OCI-LY7 (cell line): Measurements from ENCODE around the gene RXRA. TPM values are rescaled to one million over a fixed set of nuclear protein-coding genes. Genes with fewer than 3 reads are reported as not detected.

Source experiments
- BruUV-seq: library from RNA; stranded (reverse); fragments of 400-500 nt; replicated peaks from 2 replicates; lab custom pipeline; 2021; lab: Mats Ljungman, UMichigan
- CTCF ChIA-PET: fragments of 300-600 bp; sonication (Branson Sonifier 250); formaldehyde crosslinking; loops from one replicate; lab custom pipeline; 2022; ENCODE audit warnings: antibody characterized with exemption; ENCODE audit not compliant: unreplicated experiment; lab: Charles Lee
- POLR2A ChIA-PET: fragments of 300-600 bp; sonication (Branson Sonifier 250); formaldehyde crosslinking; loops from one replicate; lab custom pipeline; 2022; ENCODE audit warnings: antibody characterized with exemption; lab: Charles Lee
- DNase-seq: peaks from one replicate; pipeline ENCODE4 v3.0.0-alpha.2; 2015; ENCODE audit warnings: low spot score
- H2AFZ ChIP-seq: fragments of 200-600 bp; sonication (generic), shearing (Covaris generic); 2 replicates; pipeline ENCODE4 v1.6.1; 2014; ENCODE audit warnings: mild to moderate bottlenecking, antibody characterized with exemption, low read length, moderate library complexity
- H3K27ac ChIP-seq: fragments of 200-600 bp; sonication (generic); 2 replicates; pipeline ENCODE4 v1.5.1; 2014; ENCODE audit warnings: mixed run types, low read depth, mild to moderate bottlenecking, moderate library complexity, low read length, inconsistent platforms; ENCODE audit not compliant: poor library complexity, severe bottlenecking
- H3K36me3 ChIP-seq: fragments of 200-600 bp; sonication (generic); 2 replicates; pipeline ENCODE4 v1.6.1; 2014; ENCODE audit warnings: mild to moderate bottlenecking, antibody characterized with exemption, low read length, moderate library complexity, mixed read lengths; ENCODE audit not compliant: insufficient read depth
- H3K4me1 ChIP-seq: fragments of 200-600 bp; sonication (generic); 2 replicates; pipeline ENCODE4 v1.5.1; 2014; ENCODE audit warnings: mild to moderate bottlenecking, low read length; ENCODE audit not compliant: insufficient read depth, poor library complexity, severe bottlenecking
- H3K4me2 ChIP-seq: fragments of 200-600 bp; sonication (generic); 2 replicates; pipeline ENCODE4 v1.6.1; 2014; ENCODE audit warnings: mild to moderate bottlenecking, low read length
- H3K4me3 ChIP-seq: fragments of 200-600 bp; sonication (generic); 2 replicates; pipeline ENCODE4 v1.5.1; 2014; ENCODE audit warnings: mild to moderate bottlenecking, low read depth, low read length; ENCODE audit not compliant: poor library complexity, severe bottlenecking
- H3K79me2 ChIP-seq: fragments of 200-600 bp; sonication (generic); 2 replicates; pipeline ENCODE4 v1.6.1; 2016; ENCODE audit warnings: low read depth, mild to moderate bottlenecking, low read length, moderate library complexity, mixed read lengths; ENCODE audit not compliant: insufficient read depth
- H3K9me2 ChIP-seq: fragments of 200-600 bp; sonication (generic); 2 replicates; pipeline ENCODE4 v1.6.1; 2016; ENCODE audit warnings: mild to moderate bottlenecking, low read length, mixed read lengths; ENCODE audit not compliant: insufficient read depth
- H3K9me3 ChIP-seq: fragments of 200-600 bp; sonication (generic); 2 replicates; pipeline ENCODE4 v1.6.1; 2014; ENCODE audit warnings: mild to moderate bottlenecking, mixed run types, low read length, mixed read lengths
- H4K20me1 ChIP-seq: fragments of 200-600 bp; sonication (generic); 2 replicates; pipeline ENCODE4 v1.6.1; 2014; ENCODE audit warnings: mild to moderate bottlenecking, antibody characterized with exemption, low read length, moderate library complexity, mixed read lengths; ENCODE audit not compliant: insufficient read depth
- EZH2phosphoT487 ChIP-seq: fragments of 200-600 bp; sonication (generic); IDR thresholded peaks from 2 replicates; pipeline ENCODE4 v1.6.1; 2018; ENCODE audit warnings: low read depth, borderline replicate concordance, mild to moderate bottlenecking, mixed run types, antibody characterized with exemption, low read length, moderate library complexity, mixed read lengths
- intact Hi-C: fragments of 100-400 bp; cut with micrococcal nuclease; formaldehyde crosslinking; loops from one replicate; pipeline ENCODE4 v1.10.0; 2022; ENCODE audit not compliant: unreplicated experiment
- total RNA-seq, 2 experiments: library from RNA; depleted of rRNA in 1 of 2; stranded (reverse); fragments of >200 nt in 1 of 2; shearing (Covaris generic) in 1 of 2; gene quantifications; 2 replicates each; pipeline ENCODE4 v1.2.3, GENCODE V29; 2014 to 2022
- TF ChIP-seq, protein P1 (sequence below): fragments of 200-600 bp; sonication (generic); conservative IDR thresholded peaks from 2 replicates; pipeline ENCODE4 v1.5.1; 2014; ENCODE audit warnings: mild to moderate bottlenecking, antibody characterized with exemption, low read length, moderate library complexity, mixed read lengths

Gene RXRA
- total RNA-seq, 2 experiments from 2014 or later: 0.25 to 0.40 TPM

DNA sequence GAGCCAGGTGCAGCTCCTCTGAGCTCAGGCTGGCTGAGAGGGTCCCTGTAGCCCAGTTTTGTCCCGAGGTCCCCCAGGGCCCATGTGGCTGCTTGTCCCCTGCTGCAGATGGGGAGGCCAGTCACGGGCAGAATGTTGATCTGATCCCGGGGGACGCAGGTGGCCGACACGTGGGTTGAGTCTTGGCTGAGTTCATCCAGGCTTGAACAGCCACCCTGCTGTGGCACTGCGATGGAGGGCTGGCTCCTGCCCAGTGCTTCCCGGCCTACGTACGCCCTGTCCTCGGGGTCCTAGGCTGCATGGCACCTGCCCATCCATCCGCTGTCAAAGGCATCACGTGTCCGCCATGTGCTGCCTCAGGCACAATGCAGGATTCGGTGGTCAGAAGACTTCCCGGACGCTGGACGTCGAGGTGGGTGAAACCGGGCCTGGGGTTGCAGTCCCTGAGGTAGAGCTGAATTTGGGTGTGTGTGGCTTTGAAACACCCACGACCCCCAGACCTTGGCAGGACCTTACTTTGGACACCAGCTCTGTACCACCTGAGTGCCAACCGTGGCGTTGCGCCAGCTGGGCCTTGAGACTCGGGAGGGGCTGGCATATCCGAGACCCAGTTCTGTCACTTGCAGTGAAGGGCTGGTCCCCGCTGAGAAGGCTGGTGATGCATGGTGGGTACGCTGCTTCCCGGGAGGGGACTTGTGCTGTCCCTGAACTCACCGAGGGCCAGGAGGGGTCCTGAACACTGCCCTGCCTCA, 22.3 kb downstream of the RXRA start:
- no TSS peak for BruUV-seq
- Histone ChIP-seq H3K4me3 (no peak overlapping the region), H2AFZ (no peak overlapping the region), H3K9me3 (no peaks in the 10 kb centered on the region), H3K27ac (no peak overlapping the region), H4K20me1 (no peaks in the 10 kb centered on the region), H3K4me1 (no peaks in the 10 kb centered on the region), H3K4me2 (no peak overlapping the region), H3K9me2 (no peaks in the 10 kb centered on the region), H3K36me3 (no peaks in the 10 kb centered on the region), H3K79me2 (no peaks in the 10 kb centered on the region)
- CTCF ChIA-PET: no interaction called here
- intact Hi-C loops: no loop called here
- DNase-seq: no peak
- TF ChIP-seq, protein P1, sequence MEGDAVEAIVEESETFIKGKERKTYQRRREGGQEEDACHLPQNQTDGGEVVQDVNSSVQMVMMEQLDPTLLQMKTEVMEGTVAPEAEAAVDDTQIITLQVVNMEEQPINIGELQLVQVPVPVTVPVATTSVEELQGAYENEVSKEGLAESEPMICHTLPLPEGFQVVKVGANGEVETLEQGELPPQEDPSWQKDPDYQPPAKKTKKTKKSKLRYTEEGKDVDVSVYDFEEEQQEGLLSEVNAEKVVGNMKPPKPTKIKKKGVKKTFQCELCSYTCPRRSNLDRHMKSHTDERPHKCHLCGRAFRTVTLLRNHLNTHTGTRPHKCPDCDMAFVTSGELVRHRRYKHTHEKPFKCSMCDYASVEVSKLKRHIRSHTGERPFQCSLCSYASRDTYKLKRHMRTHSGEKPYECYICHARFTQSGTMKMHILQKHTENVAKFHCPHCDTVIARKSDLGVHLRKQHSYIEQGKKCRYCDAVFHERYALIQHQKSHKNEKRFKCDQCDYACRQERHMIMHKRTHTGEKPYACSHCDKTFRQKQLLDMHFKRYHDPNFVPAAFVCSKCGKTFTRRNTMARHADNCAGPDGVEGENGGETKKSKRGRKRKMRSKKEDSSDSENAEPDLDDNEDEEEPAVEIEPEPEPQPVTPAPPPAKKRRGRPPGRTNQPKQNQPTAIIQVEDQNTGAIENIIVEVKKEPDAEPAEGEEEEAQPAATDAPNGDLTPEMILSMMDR: no peak
- TF ChIP-seq EZH2phosphoT487: no peak
- POLR2A ChIA-PET: no interaction called here

DNA sequence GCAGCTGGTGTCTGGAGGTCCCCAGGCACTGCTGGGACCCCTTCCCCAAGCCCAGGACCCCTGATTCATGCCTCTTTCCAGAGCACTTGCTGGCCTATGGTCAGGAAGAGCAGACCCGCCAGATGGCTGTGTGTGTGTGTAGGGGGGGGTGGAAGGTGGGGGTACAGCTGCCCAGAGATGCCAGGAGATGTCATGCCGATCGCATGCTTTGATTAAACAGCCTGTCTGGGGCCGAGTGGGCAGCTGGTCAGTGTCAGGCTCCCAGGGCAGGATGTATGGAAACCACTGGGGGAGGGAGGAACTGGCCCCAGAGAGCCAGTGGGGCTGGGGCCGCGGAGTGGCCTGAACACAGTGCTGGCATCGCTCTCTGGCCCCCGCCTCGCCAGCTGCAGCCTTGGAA, 23.7 kb downstream of the RXRA start:
- Histone ChIP-seq H3K27ac (no peak overlapping the region), H3K4me2 (no peak overlapping the region), H3K4me3 (no peak overlapping the region), H3K9me3 (no peaks in the 10 kb centered on the region), H3K9me2 (no peaks in the 10 kb centered on the region), H2AFZ (no peak overlapping the region), H4K20me1 (no peaks in the 10 kb centered on the region), H3K4me1 (no peaks in the 10 kb centered on the region), H3K36me3 (no peaks in the 10 kb centered on the region), H3K79me2 (no peaks in the 10 kb centered on the region)
- no TSS peak for BruUV-seq
- no peak for TF ChIP-seq EZH2phosphoT487
- TF ChIP-seq, protein P1: no peak
- DNase-seq: no peak
- POLR2A ChIA-PET: no interaction called here
- intact Hi-C loops: no loop called here
- CTCF ChIA-PET: no interaction called here

DNA sequence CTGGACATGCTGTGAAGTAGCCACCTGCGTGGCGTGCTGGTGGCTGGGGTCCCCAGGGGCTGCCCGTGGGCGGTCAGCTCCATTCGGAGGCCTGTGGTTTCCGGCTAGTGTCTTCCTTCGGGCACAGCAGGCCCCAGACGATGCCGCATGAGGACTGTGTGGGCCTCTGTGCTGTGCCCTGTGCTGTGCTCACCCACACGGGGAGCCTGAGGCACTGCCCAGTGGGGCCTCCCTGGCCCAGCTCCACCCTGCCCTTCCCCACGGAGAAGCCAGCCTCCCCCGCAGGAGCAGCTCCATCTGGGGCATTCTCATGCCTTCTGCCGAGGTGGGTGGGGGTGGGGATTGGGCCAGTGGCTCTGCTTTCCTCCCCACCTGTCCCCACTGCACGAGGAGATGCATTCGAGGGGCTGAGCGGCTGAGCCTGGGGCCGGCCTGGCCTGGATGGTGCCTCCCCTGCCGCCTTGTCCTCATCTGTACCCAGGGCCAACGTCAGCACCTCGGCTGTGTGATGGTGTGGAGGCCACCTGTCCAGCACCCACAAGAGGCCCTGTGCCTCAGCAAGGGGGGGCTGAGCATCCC, 24.2 kb downstream of the RXRA start:
- BruUV-seq: no TSS peak
- POLR2A ChIA-PET: no interaction called here
- H3K79me2 ChIP-seq: no peaks in the 10 kb centered on the region
- no peaks in the 10 kb centered on the region for H3K9me3 ChIP-seq
- no peaks in the 10 kb centered on the region for H3K4me1 ChIP-seq
- no peak for TF ChIP-seq EZH2phosphoT487
- TF ChIP-seq, protein P1: no peak
- no peak for DNase-seq
- CTCF ChIA-PET: no interaction called here
- H2AFZ ChIP-seq: no peak overlapping the region
- no peak overlapping the region for H3K4me3 ChIP-seq
- H3K27ac ChIP-seq: no peak overlapping the region
- no peaks in the 10 kb centered on the region for H4K20me1 ChIP-seq
- H3K9me2 ChIP-seq: no peaks in the 10 kb centered on the region
- no peak overlapping the region for H3K4me2 ChIP-seq
- intact Hi-C loops: no loop called here
- H3K36me3 ChIP-seq: no peaks in the 10 kb centered on the region
